Nephron progenitor cell (in vitro differentiated cells): ENCODE measurements around the gene LEKR1.

Experiments
- DNase-seq: peaks from one replicate; pipeline ENCODE4 v3.0.0; 2021
- H3K27ac Mint-ChIP-seq: 2 replicates; pipeline ENCODE4 v1.8.0; 2021; ENCODE audit warnings: mild to moderate bottlenecking, moderate library complexity, mixed read lengths
- H3K27me3 Mint-ChIP-seq: 2 replicates; pipeline ENCODE4 v1.8.0; 2021; ENCODE audit warnings: mild to moderate bottlenecking, low read depth, mixed read lengths; ENCODE audit not compliant: poor library complexity
- H3K36me3 Mint-ChIP-seq: 2 replicates; pipeline ENCODE4 v1.8.0; 2021; ENCODE audit warnings: low read depth, mixed read lengths
- H3K4me1 Mint-ChIP-seq: 2 replicates; pipeline ENCODE4 v1.8.0; 2021; ENCODE audit warnings: mixed read lengths
- H3K4me3 Mint-ChIP-seq: 2 replicates; pipeline ENCODE4 v1.8.0; 2021; ENCODE audit warnings: mild to moderate bottlenecking, moderate library complexity, mixed read lengths
- H3K9me3 Mint-ChIP-seq: 2 replicates; pipeline ENCODE4 v1.8.0; 2021; ENCODE audit warnings: mild to moderate bottlenecking, moderate library complexity, mixed read lengths
- TF ChIP-seq, protein P1 (sequence below): fragments of 200-600 bp; sonication (generic); IDR thresholded peaks from 2 replicates; pipeline ENCODE4 v1.5.0; 2021; ENCODE audit warnings: antibody characterized with exemption

The LEKR1 gene

DNA sequence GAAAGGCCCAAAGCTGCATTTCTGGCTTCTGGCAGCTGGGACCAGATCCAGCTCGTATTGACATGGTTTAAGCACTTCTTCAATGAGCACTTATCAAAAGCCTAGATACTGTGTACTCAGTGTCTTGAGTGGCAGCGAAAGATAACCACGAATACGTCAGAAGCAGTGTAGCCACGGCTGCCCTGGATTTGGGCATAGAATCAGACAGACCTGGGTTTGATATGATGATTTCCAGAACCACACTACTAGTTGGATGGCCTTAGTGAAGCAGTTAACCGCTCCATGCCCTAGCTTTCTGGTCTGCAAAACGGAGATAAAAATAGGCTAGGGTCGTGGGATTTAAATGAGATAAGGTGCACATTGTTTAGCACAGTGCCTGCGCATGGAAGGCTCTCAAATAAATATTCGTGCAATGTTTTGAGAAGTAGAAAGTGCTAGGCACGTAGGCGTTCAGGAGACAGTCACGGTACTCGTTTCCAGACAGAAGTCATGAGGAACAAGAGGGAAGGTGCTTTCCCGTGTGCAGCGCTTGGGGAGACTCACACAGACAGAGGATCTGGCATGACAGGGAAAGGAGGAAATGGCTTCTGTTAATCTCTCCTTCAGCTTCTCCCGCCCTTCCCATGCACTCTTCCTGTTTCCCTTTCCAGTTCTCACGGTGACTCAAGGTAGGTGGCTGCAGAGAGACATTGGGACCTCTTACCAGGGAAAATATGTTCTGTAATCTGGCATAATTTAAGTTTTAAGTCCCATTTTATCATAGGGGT lies 263.5 kb downstream of the LEKR1 start:
- DNase-seq, result no peak

DNA sequence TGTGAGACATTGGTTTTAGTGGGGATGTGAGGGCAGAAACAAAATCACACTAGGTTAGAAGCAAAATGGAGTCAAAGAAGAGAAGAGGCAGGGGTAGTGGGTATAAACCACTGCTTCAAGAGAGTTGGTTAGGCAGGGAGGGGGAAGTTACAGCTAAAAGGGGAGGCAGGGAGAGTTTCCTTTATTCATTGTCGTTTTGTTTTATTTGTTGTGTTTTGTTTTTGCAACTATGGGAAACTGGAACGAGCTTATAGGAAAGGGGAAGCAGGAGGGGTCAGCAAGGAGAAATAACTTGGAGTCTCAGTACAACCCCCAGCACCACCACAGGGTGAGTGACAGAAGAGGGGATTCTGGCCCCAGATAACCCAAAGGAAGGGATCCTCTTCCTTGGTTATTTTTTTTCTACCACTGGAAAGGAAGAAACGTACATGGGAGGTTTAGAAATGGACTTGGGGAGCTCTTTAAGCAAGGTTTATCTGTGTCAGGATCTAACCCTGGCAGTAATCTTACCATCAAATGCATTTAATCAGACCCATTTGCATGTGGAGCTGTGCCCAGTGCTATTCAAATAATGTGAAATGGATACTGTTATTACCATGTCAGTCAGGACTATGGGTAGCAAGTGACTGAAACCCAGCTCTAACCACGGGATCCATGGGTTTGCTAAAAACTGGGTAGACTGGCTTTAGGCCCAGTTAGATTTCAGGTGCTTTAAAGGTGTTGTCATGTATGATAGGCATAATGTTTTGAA lies 265.1 kb downstream of the LEKR1 start:
- no peaks in the 10 kb centered on the region for H3K9me3 Mint-ChIP-seq

More for the DNA sequence above, 263.5 kb downstream of the LEKR1 start:
- Mint-ChIP-seq H3K4me1 (peaks cover 62% of the 10 kb centered on the region), H3K27ac (peak overlapping the region; percentile 36), H3K27me3 (peaks cover 4% of the 10 kb centered on the region), H3K36me3 (no peaks in the 10 kb centered on the region), H3K9me3 (no peaks in the 10 kb centered on the region), H3K4me3 (peak overlapping the region; percentile 84)
- TF ChIP-seq, protein P1, sequence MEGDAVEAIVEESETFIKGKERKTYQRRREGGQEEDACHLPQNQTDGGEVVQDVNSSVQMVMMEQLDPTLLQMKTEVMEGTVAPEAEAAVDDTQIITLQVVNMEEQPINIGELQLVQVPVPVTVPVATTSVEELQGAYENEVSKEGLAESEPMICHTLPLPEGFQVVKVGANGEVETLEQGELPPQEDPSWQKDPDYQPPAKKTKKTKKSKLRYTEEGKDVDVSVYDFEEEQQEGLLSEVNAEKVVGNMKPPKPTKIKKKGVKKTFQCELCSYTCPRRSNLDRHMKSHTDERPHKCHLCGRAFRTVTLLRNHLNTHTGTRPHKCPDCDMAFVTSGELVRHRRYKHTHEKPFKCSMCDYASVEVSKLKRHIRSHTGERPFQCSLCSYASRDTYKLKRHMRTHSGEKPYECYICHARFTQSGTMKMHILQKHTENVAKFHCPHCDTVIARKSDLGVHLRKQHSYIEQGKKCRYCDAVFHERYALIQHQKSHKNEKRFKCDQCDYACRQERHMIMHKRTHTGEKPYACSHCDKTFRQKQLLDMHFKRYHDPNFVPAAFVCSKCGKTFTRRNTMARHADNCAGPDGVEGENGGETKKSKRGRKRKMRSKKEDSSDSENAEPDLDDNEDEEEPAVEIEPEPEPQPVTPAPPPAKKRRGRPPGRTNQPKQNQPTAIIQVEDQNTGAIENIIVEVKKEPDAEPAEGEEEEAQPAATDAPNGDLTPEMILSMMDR, result no peak

DNA sequence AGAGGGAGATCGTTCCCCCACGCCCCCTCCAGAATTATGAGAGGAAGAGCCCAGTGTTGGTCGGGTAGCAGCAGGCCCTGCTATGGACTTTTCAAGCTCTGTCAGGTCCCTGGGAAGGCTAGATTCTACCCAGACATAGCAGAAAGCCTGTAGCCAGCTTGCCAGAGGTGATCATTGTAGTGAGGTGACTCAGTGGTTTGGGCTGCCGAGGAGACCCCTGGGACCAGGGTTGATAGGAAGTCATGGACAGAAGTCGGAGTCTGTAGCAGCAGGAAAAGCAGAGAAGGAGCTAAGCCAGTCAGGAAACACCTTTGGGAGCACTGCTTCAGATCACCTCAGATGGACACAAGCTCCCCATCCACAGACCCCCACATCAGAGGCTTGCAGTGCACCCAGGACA lies 266.1 kb downstream of the LEKR1 start:
- H3K4me3 Mint-ChIP-seq, result no peak overlapping the region
- no peak for DNase-seq
- no peak overlapping the region for H3K27ac Mint-ChIP-seq
- H3K9me3 Mint-ChIP-seq, result no peaks in the 10 kb centered on the region
- H3K4me1 Mint-ChIP-seq, result peaks cover 50% of the 10 kb centered on the region
- H3K27me3 Mint-ChIP-seq, result peaks cover 18% of the 10 kb centered on the region
- no peaks in the 10 kb centered on the region for H3K36me3 Mint-ChIP-seq
- TF ChIP-seq, protein P1, result no peak

More for the DNA sequence above, 265.1 kb downstream of the LEKR1 start:
- Mint-ChIP-seq H3K4me3 (no peak overlapping the region), H3K27ac (no peak overlapping the region), H3K36me3 (no peaks in the 10 kb centered on the region), H3K27me3 (peaks cover 10% of the 10 kb centered on the region), H3K4me1 (peaks cover 57% of the 10 kb centered on the region)
- TF ChIP-seq, protein P1, result no peak
- DNase-seq, result no peak

DNA sequence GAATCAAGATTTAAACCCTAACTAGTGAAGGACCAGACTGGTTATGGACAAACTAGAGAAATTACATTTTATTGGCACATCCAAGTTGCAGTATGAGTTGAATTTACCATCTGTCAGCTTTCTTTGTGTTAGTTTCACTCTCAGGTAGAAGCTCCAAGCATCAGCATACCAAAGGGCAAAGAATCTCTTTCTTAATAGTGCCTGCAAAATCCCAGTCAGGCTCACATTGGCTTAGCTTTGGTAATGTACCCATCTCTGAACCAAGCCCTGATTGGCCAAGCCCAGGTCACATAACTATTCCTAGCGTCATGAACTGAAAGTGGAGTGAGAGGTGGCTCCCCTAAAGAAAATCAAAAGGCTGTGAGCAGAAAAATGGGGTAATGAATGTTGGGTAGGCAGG lies 266.9 kb downstream of the LEKR1 start:
- H3K4me1 Mint-ChIP-seq, result peaks cover 41% of the 10 kb centered on the region
- DNase-seq, result no peak
- TF ChIP-seq, protein P1, result no peak
- H3K4me3 Mint-ChIP-seq, result no peak overlapping the region
- peaks cover 20% of the 10 kb centered on the region for H3K27me3 Mint-ChIP-seq
- no peaks in the 10 kb centered on the region for H3K9me3 Mint-ChIP-seq
- H3K27ac Mint-ChIP-seq, result no peak overlapping the region
- no peaks in the 10 kb centered on the region for H3K36me3 Mint-ChIP-seq

GRCh38 chr3:157094301-157094700 lies 268.1 kb downstream of the LEKR1 start:
- no peak for DNase-seq
- H3K4me3 Mint-ChIP-seq, result no peak overlapping the region
- no peaks in the 10 kb centered on the region for H3K36me3 Mint-ChIP-seq
- TF ChIP-seq, protein P1, result no peak
- peaks cover 32% of the 10 kb centered on the region for H3K4me1 Mint-ChIP-seq
- H3K9me3 Mint-ChIP-seq, result no peaks in the 10 kb centered on the region
- H3K27me3 Mint-ChIP-seq, result peaks cover 22% of the 10 kb centered on the region
- no peak overlapping the region for H3K27ac Mint-ChIP-seq
